ENCODE results near the gene SMYD3. TPM values are rescaled to one million over a fixed set of nuclear protein-coding genes. Genes with fewer than 3 reads are reported as not detected.

Gene SMYD3
- total and polyA plus RNA-seq, 9 of the 15 experiments (the other 6 are each of a cell fraction or from before 2014, with no cell fraction given), result 128 to 440 (median 197) TPM

- TF ChIP-seq ARID1B (IDR thresholded peaks at IDR 0.05) (no peak), BHLHE40 (IDR thresholded peaks at IDR 0.05; ENCODE audit: low read length) (no peak), ASH1L (IDR thresholded peaks at IDR 0.05; ENCODE audit: borderline replicate concordance, low read depth, partially characterized antibody) (no peak), DMBX1 (CRISPR knock-in tag; IDR thresholded peaks at IDR 0.05; ENCODE audit: borderline replicate concordance) (no peak; the same call in 1 of the 2 replicates), ATF7 (IDR thresholded peaks at IDR 0.05) (peak; percentile 48), NCOA1 (IDR thresholded peaks at IDR 0.05; ENCODE audit: low read depth) (no peak), SUPT5H (IDR thresholded peaks at IDR 0.05) (no peak), SRSF9 (IDR thresholded peaks at IDR 0.05; ENCODE audit: borderline replicate concordance, low read depth, low read length) (no peak), RFX1 (IDR thresholded peaks at IDR 0.05) (no peak), CHD7 (IDR thresholded peaks at IDR 0.05; ENCODE audit: low read depth, low read length) (no peak), E2F8 (IDR thresholded peaks at IDR 0.05; ENCODE audit: low read depth, partially characterized antibody) (no peak), HDGF (IDR thresholded peaks at IDR 0.05) (no peak)
- TF ChIP-seq, protein P1, sequence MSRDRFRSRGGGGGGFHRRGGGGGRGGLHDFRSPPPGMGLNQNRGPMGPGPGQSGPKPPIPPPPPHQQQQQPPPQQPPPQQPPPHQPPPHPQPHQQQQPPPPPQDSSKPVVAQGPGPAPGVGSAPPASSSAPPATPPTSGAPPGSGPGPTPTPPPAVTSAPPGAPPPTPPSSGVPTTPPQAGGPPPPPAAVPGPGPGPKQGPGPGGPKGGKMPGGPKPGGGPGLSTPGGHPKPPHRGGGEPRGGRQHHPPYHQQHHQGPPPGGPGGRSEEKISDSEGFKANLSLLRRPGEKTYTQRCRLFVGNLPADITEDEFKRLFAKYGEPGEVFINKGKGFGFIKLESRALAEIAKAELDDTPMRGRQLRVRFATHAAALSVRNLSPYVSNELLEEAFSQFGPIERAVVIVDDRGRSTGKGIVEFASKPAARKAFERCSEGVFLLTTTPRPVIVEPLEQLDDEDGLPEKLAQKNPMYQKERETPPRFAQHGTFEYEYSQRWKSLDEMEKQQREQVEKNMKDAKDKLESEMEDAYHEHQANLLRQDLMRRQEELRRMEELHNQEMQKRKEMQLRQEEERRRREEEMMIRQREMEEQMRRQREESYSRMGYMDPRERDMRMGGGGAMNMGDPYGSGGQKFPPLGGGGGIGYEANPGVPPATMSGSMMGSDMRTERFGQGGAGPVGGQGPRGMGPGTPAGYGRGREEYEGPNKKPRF (IDR thresholded peaks at IDR 0.05; ENCODE audit: low read depth, low read length), result no peak
Observed at GRCh38 chr1:246515390-246516005, 8.4 kb upstream of the SMYD3 start (continued).

Measured in K562 (cell line).